HG03025 (cell line): ENCODE data around the gene MIB1.

ENCODE experiments used
- ATAC-seq: cut with Tn5 transposase; IDR thresholded peaks from one replicate; pipeline ENCODE4 v1.9.1; 2021; ENCODE audit warnings: mild to moderate bottlenecking, moderate library complexity; ENCODE audit not compliant: unreplicated experiment, low FRiP score

The MIB1 gene

GRCh38 chr18:21865043-21865442 lies 124.5 kb downstream of the MIB1 start:
- no peak for ATAC-seq

GRCh38 chr18:21868770-21869169 lies 128.2 kb downstream of the MIB1 start:
- no peak for ATAC-seq

- no peak for ATAC-seq
These were observed 149.0 kb downstream of the MIB1 start for GRCh38 chr18:21889570-21889969.

- no peak for ATAC-seq
These were observed 154.2 kb downstream of the MIB1 start for GRCh38 chr18:21894619-21895367.

GRCh38 chr18:21896732-21897336 lies 156.2 kb downstream of the MIB1 start:
- no peak for ATAC-seq

- ATAC-seq = peak; percentile 72
These were observed 157.2 kb downstream of the MIB1 start for GRCh38 chr18:21897811-21898210.

GRCh38 chr18:21900605-21901352 lies 160.2 kb downstream of the MIB1 start:
- no peak for ATAC-seq

GRCh38 chr18:21901423-21901945 lies 160.9 kb downstream of the MIB1 start:
- ATAC-seq = no peak

- ATAC-seq = no peak
These were observed 163.1 kb downstream of the MIB1 start for GRCh38 chr18:21903709-21904108.

GRCh38 chr18:21904856-21905255 lies 164.3 kb downstream of the MIB1 start:
- no peak for ATAC-seq

GRCh38 chr18:21907451-21907850 lies 166.9 kb downstream of the MIB1 start:
- ATAC-seq = no peak

- no peak for ATAC-seq
These were observed 168.1 kb downstream of the MIB1 start for GRCh38 chr18:21908711-21909110.

- no peak for ATAC-seq
These were observed 170.3 kb downstream of the MIB1 start for GRCh38 chr18:21910906-21911305.

GRCh38 chr18:21911551-21911950 lies 171.0 kb downstream of the MIB1 start:
- ATAC-seq = no peak

GRCh38 chr18:21912339-21913239 lies 172.0 kb downstream of the MIB1 start:
- ATAC-seq = no peak

- no peak for ATAC-seq
These were observed 174.2 kb downstream of the MIB1 start for GRCh38 chr18:21914739-21915319.

GRCh38 chr18:21915546-21915945 lies 175.0 kb downstream of the MIB1 start:
- ATAC-seq = no peak

GRCh38 chr18:21916594-21916993 lies 176.0 kb downstream of the MIB1 start:
- ATAC-seq = no peak

GRCh38 chr18:21918693-21919092 lies 178.1 kb downstream of the MIB1 start:
- ATAC-seq = no peak
